Loucy (cell line): ENCODE measurements around the gene LAMP1.

ENCODE experiments used
- H2AFZ ChIP-seq: fragments of 200-600 bp; sonication (generic); 2 replicates; pipeline ENCODE4 v1.6.0; 2016; ENCODE audit warnings: antibody characterized with exemption, mild to moderate bottlenecking, low read length, moderate library complexity
- H3F3A ChIP-seq: fragments of 200-600 bp; 2 replicates; pipeline ENCODE4 v1.6.0; 2016; ENCODE audit warnings: antibody characterized with exemption, low read depth, mild to moderate bottlenecking
- H3K27me3 ChIP-seq: fragments of 200-600 bp; sonication (generic); 2 replicates; pipeline ENCODE4 v1.6.1; 2014; ENCODE audit warnings: low read length, mild to moderate bottlenecking; ENCODE audit not compliant: insufficient read depth, poor library complexity, severe bottlenecking
- H3K36me3 ChIP-seq: fragments of 200-600 bp; sonication (generic); 2 replicates; pipeline ENCODE4 v1.6.1; 2016; ENCODE audit warnings: low read length; ENCODE audit not compliant: insufficient read depth
- H3K4me1 ChIP-seq: fragments of 200-600 bp; sonication (generic); 2 replicates; pipeline ENCODE4 v1.5.1; 2014; ENCODE audit warnings: low read length, mild to moderate bottlenecking; ENCODE audit not compliant: insufficient read depth, poor library complexity, severe bottlenecking
- H3K4me2 ChIP-seq: fragments of 200-600 bp; sonication (generic); 2 replicates; pipeline ENCODE4 v1.6.0; 2014; ENCODE audit warnings: antibody characterized with exemption, low read length, low read depth, mild to moderate bottlenecking; ENCODE audit not compliant: poor library complexity, severe bottlenecking
- H3K4me3 ChIP-seq: fragments of 200-600 bp; sonication (generic); 2 replicates; pipeline ENCODE4 v1.5.1; 2014; ENCODE audit warnings: low read length, mild to moderate bottlenecking, mixed read lengths; ENCODE audit not compliant: poor library complexity, severe bottlenecking
- H3K79me2 ChIP-seq: fragments of 200-600 bp; sonication (generic); 2 replicates; pipeline ENCODE4 v1.6.1; 2014; ENCODE audit warnings: low read length; ENCODE audit not compliant: insufficient read depth
- H3K9ac ChIP-seq: fragments of 200-600 bp; sonication (generic); 2 replicates; pipeline ENCODE4 v1.6.0; 2014; ENCODE audit warnings: mild to moderate bottlenecking, low read depth, low read length, moderate library complexity; ENCODE audit not compliant: poor library complexity, severe bottlenecking
- H3K9me2 ChIP-seq: fragments of 200-600 bp; sonication (generic); replicated peaks from 2 replicates; pipeline ENCODE4 v1.6.1; 2016; ENCODE audit warnings: low read depth, low read length, mixed read lengths
- H3K9me3 ChIP-seq: fragments of 200-600 bp; sonication (generic); 2 replicates; pipeline ENCODE4 v1.6.1; 2014; ENCODE audit warnings: mild to moderate bottlenecking, antibody characterized with exemption, low read length, low read depth; ENCODE audit not compliant: insufficient read depth
- H4K20me1 ChIP-seq: fragments of 200-600 bp; sonication (generic); 2 replicates; pipeline ENCODE4 v1.6.0; 2014; ENCODE audit warnings: antibody characterized with exemption, low read length, mild to moderate bottlenecking; ENCODE audit not compliant: insufficient read depth, poor library complexity, severe bottlenecking
- EZH2phosphoT487 ChIP-seq: fragments of 200-600 bp; IDR thresholded peaks from 2 replicates; pipeline ENCODE4 v1.6.1; 2018; ENCODE audit warnings: antibody characterized with exemption, mild to moderate bottlenecking, moderate library complexity, borderline replicate concordance
- TF ChIP-seq, protein P1 (sequence below): fragments of 200-600 bp; sonication (generic); conservative IDR thresholded peaks from 2 replicates; pipeline ENCODE4 v1.5.1; 2014; ENCODE audit warnings: mild to moderate bottlenecking, antibody characterized with exemption, low read length

Gene LAMP1

DNA sequence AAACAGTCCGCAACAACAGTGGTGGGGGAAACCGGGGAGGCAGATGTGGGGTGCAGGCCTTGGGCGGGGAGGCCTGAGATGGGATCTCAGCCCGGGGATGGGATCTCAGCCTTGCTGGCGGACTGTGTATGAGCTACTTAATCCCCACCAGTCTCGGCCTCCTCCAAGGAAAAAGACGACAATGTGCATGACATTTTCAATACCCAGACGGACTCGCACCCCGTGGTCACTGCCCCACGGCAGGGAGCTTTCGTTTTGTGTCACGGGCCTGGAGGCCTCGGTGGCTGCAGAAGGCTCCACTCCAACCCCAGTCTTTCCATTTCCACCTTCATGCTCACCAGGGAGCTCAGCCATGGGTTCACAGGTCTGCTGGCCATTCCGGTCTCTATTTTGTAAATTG lies 41.4 kb downstream of the LAMP1 start:
- Histone ChIP-seq H3K4me2 (no peak overlapping the region), H3K4me1 (no peaks in the 10 kb centered on the region), H3K27me3 (no peaks in the 10 kb centered on the region), H3K9ac (no peak overlapping the region), H3F3A (no peaks in the 10 kb centered on the region), H3K9me2 (no peaks in the 10 kb centered on the region), H3K9me3 (no peaks in the 10 kb centered on the region), H4K20me1 (no peaks in the 10 kb centered on the region), H3K4me3 (no peak overlapping the region), H3K79me2 (no peaks in the 10 kb centered on the region), H2AFZ (no peak overlapping the region), H3K36me3 (no peaks in the 10 kb centered on the region)
- TF ChIP-seq, protein P1, sequence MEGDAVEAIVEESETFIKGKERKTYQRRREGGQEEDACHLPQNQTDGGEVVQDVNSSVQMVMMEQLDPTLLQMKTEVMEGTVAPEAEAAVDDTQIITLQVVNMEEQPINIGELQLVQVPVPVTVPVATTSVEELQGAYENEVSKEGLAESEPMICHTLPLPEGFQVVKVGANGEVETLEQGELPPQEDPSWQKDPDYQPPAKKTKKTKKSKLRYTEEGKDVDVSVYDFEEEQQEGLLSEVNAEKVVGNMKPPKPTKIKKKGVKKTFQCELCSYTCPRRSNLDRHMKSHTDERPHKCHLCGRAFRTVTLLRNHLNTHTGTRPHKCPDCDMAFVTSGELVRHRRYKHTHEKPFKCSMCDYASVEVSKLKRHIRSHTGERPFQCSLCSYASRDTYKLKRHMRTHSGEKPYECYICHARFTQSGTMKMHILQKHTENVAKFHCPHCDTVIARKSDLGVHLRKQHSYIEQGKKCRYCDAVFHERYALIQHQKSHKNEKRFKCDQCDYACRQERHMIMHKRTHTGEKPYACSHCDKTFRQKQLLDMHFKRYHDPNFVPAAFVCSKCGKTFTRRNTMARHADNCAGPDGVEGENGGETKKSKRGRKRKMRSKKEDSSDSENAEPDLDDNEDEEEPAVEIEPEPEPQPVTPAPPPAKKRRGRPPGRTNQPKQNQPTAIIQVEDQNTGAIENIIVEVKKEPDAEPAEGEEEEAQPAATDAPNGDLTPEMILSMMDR = no peak
- TF ChIP-seq EZH2phosphoT487 = no peak

DNA sequence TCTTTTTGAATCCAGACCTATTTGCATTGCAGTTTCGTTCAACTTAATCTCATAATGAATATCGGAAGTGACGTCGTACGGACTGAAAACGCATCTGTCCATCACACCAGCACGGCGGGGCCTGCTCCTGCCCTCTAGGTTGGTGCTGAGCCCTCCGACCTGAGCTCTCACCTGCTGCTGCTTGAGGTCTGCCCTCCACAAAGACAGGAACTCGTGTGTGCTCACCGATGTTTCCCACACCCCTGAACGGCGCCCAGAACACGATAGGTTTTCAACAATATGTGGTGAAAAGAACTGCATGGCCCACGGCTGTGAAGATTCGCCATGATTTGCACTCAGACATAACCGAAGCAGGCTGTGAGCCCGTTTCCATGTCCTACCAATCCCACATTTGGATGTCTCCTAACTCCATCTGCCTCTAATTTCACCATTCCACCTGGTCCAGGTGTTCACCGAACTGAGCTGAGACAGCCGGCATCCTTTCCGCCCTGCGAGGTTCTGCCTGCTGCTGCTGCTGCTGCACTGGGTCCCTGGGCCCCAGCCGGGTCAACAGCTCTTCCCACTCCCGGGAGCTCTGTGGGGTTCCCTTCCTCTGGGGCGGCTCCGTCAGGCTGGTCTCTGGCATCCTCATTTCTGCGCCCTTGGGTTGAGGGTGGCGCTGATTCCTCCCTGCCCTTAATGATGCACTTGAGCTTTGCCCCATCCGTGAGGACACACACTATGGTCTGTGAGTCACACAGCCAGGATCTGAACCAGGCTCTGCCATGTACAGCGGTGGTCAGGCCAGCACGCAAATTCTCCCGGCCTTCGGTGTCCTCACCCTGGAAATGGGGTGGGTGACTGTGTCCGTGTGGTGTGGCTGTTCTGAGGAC lies 46.0 kb downstream of the LAMP1 start:
- H3K79me2 ChIP-seq = no peaks in the 10 kb centered on the region
- H3K4me1 ChIP-seq = no peaks in the 10 kb centered on the region
- H3K4me3 ChIP-seq = no peak overlapping the region
- no peaks in the 10 kb centered on the region for H3K27me3 ChIP-seq
- no peaks in the 10 kb centered on the region for H4K20me1 ChIP-seq
- no peak overlapping the region for H3K4me2 ChIP-seq
- TF ChIP-seq, protein P1 = no peak
- no peak for TF ChIP-seq EZH2phosphoT487
- no peak overlapping the region for H3K9ac ChIP-seq
- peaks cover 4% of the 10 kb centered on the region; the same call in 1 of the 2 replicates for H3K9me3 ChIP-seq
- no peak overlapping the region for H2AFZ ChIP-seq
- no peaks in the 10 kb centered on the region for H3K9me2 ChIP-seq
- no peaks in the 10 kb centered on the region for H3F3A ChIP-seq
- no peaks in the 10 kb centered on the region for H3K36me3 ChIP-seq

DNA sequence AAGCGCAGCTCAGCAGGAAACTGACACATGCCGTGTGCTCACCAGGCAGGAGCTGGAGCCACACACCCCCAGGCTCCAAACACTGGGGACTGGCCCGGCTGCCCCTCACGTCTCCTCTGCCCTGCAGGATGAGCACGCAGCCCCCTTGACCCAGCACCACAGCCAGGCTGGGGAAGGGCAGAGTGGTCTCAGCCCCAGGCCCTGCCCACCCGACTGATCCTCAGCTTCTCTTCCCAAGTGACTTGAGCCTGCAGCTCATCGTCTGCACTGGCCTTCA lies 46.6 kb downstream of the LAMP1 start:
- TF ChIP-seq EZH2phosphoT487 = no peak
- TF ChIP-seq, protein P1 = no peak
- no peaks in the 10 kb centered on the region for H3K36me3 ChIP-seq

More for the DNA sequence above, 46.6 kb downstream of the LAMP1 start:
- Histone ChIP-seq H3K9ac (no peak overlapping the region), H3K79me2 (no peaks in the 10 kb centered on the region), H2AFZ (no peak overlapping the region), H3F3A (no peaks in the 10 kb centered on the region), H3K27me3 (no peaks in the 10 kb centered on the region), H4K20me1 (no peaks in the 10 kb centered on the region), H3K9me2 (no peaks in the 10 kb centered on the region), H3K9me3 (peaks cover 8% of the 10 kb centered on the region; the same call in 1 of the 2 replicates), H3K4me2 (no peak overlapping the region), H3K4me3 (no peak overlapping the region), H3K4me1 (no peaks in the 10 kb centered on the region)
